ENCODE results near the gene PHF19.

PHF19 gene

DNA sequence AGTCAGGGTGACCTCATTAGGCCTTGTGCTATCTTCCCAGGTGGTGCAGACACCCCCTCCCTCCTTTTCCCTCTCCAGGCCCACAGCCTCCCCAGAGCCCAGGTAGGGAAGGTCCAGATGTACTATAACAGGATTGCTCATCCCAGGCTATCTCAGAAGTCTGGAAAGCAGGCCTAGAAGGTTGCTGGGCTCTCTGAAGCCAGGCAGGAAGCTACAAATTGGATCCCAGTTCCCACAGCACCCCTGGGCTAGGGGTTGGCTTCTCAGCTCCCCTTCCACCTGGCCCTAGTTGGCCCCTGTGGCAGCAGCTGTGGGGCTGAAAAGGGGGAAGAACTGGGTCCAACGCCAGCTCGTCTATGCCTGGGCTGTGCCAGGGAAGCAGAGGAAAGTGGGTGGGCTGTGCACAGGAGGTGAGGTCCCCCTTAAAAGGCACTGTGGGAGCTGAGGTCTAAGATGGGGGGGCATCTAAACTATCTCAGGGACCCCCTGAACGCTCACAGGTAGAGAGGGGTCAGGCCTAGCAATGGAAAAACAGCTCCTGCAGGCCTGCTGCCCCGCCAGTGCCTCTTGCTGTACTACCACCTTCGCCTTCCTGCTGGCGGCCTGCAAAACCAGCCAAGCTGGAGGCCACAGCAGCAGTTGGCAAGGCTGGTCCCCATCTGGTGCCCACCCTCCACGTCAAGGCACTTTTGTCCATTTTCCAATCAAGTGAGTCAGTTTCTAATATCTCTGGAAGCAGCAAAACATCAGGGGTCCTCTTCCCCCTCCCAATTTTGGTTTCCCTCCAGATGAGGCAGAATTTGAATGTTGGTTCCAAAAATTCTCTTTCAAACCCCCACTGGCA, 20.9 kb downstream of the PHF19 start:
- DNase-seq (ENCODE audit: extremely low read depth in 1 of 2, low read depth in 1 of 2) = no peak

- DNase-seq (ENCODE audit: extremely low read depth in 1 of 2, low read depth in 1 of 2) = no peak
Observed at GRCh38 chr9:120854596-120855327, 22.2 kb downstream of the PHF19 start.

GRCh38 chr9:120853198-120853597, 23.8 kb downstream of the PHF19 start:
- DNase-seq (ENCODE audit: extremely low read depth in 1 of 2, low read depth in 1 of 2) = no peak

DNA sequence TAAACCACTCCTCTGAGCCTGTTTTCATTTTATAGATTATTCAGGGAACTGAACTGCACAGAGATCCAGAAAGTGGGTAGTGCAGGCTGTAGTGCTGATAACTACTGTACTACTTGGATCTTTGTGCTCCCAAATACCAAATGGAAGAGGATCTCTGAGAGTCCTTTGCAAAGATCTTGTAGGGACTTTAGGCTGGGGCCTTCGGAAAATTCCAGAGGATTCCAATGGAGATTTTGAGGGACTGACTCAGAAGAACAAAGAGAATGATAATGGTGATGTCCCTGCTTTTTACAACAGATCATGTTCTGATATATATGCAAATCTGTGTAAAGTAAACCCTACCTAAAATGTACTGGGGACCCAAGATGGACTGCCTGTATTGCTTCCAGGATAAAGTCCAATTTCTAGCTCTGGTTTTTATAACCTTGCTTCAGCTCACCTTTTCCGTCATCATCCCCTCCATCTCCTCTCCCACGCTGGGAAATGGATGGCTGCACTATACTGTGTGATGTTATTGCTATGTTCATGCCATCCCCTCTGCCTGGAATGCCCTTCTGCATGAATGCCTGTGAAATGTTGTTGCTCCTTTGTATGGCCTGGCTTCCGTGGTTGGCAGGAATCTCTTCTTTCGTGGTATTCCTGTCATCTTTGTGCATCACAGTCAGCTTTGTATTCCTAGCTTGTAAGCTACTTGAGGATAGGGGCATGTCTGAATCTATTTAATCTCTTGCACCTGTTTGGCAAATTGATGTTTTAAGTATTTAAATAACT, 24.6 kb downstream of the PHF19 start:
- no peak for DNase-seq (ENCODE audit: extremely low read depth in 1 of 2, low read depth in 1 of 2)

- no peak for DNase-seq (ENCODE audit: extremely low read depth in 1 of 2, low read depth in 1 of 2)
Observed at GRCh38 chr9:120851449-120851848, 25.5 kb downstream of the PHF19 start.

GRCh38 chr9:120850315-120850714, 26.7 kb downstream of the PHF19 start:
- DNase-seq (ENCODE audit: extremely low read depth in 1 of 2, low read depth in 1 of 2) = no peak

GRCh38 chr9:120846906-120847305, 30.1 kb downstream of the PHF19 start:
- no peak for DNase-seq (ENCODE audit: extremely low read depth in 1 of 2, low read depth in 1 of 2)

DNA sequence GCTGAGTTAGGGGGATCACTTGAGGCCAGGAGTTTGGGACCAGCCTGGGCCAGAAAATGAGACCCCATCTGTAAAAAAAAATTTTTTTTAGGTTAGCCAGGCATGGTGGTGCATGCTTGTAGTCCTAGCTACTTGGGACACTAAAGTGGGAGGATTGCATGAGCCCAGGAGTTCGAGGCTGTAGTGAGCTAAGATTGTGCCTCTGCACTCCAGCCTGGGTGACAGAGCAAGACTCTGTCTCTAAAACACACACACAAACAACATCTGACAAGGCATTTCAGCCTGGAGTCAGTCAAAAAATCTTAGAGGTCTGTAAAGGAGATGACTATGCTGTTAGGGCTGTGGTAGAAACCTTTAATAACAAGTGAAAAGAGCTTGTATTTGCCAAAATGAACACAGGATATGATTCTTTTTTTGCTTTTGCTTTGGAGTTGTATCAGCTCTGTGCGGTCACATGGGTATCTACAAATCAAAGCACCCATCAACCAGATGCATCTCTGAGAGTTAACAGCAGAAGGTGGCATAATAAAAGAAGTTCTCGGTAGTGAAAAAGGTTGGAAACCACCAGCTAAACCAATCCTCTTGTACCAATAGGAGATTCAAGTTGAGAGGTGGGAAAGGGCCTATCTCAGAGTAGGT, 30.6 kb downstream of the PHF19 start:
- DNase-seq (ENCODE audit: extremely low read depth in 1 of 2, low read depth in 1 of 2) = no peak

DNA sequence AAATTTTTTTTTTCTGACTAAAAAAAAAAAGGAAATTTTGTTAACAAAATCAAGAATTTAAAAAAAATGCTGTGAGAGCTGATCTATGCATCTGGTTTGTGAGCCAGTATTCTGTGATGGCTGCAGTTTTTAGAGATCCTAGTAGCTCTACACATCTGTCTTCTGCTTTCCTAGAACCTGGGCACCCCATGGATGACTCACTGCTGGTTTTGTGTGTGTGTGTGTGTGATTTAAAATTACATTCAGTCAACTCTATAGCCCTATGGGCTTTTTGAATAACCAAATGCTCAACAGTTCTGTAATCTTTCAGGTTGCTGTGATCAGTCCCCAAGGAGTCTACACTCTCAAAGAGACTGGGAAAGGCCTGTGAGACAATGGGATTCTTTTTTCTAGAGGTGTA, 31.7 kb downstream of the PHF19 start:
- DNase-seq (ENCODE audit: extremely low read depth in 1 of 2, low read depth in 1 of 2) = no peak

- peak; percentile 90 to 94 for DNase-seq (ENCODE audit: extremely low read depth in 1 of 2, low read depth in 1 of 2)
Observed at GRCh38 chr9:120842685-120843485, 34.1 kb downstream of the PHF19 start, which contains the start of gene PSMD5. TSS of gene PSMD5 (minus strand) at chr9:120842922. CDS start at chr9:120842909, 13 bp downstream.

DNA sequence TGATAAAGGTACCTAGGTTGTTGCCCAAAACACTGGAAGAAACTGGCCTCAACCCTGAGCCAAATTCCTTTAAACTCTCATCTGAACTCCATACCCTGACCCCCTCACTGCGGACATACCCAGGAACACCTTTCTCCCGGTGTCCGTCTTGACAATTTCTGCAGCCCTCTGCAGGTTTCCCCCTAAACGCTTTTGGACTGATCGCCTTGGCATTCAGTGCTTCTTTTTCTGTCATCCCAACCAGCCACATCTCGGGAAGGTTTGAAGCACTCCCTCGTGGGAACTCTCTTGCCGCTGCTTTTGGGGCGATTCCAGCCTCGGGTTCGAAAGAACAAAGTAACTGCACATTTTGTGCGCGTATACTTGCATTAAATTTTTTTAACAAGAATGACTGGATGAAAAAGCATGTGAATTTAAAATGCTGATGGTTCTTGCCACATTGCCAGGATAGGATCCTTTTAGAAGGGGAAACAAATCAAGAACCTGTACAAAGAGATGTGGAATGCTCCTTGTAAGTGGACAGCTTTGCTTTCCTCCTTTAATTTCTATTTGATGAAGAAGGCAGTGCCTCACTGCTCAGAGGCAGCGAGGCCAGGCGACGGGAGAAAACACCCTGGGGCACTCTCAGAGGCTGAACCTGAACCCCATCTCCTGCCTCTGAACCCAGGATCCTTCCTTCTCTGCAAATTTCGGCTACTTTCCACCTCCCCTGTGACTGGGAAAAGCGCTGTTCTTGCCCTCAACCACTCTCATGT, 34.9 kb downstream of the PHF19 start:
- no peak for DNase-seq (ENCODE audit: extremely low read depth in 1 of 2, low read depth in 1 of 2)

GRCh38 chr9:120839146-120839545, 37.8 kb downstream of the PHF19 start:
- no peak for DNase-seq (ENCODE audit: extremely low read depth in 1 of 2, low read depth in 1 of 2)

DNA sequence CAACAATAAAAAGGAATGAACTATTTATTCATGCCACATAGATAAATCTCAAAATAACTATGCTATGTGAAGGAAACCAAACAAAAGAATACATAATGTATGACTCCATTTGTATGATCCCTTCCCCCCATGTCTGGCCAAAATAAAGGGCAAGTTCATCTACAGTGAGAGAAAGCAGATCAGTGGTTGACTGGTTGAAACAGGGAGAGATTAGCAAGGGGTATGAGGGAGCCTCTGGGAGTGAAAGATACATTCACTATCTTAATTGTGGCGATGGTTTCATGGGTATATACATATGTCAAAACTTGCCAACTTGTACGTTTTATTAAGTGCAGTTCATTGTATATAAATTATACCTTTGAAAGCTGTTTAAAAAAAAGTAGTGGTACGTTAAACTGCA, 39.1 kb downstream of the PHF19 start:
- no peak for DNase-seq (ENCODE audit: extremely low read depth in 1 of 2, low read depth in 1 of 2)

GRCh38 chr9:120833325-120833724, 43.7 kb downstream of the PHF19 start:
- no peak for DNase-seq (ENCODE audit: extremely low read depth in 1 of 2, low read depth in 1 of 2)

- no peak for DNase-seq (ENCODE audit: extremely low read depth in 1 of 2, low read depth in 1 of 2)
Observed at GRCh38 chr9:120832807-120833206, 44.2 kb downstream of the PHF19 start.

GRCh38 chr9:120830865-120831264, 46.1 kb downstream of the PHF19 start:
- no peak for DNase-seq (ENCODE audit: extremely low read depth in 1 of 2, low read depth in 1 of 2)

DNA sequence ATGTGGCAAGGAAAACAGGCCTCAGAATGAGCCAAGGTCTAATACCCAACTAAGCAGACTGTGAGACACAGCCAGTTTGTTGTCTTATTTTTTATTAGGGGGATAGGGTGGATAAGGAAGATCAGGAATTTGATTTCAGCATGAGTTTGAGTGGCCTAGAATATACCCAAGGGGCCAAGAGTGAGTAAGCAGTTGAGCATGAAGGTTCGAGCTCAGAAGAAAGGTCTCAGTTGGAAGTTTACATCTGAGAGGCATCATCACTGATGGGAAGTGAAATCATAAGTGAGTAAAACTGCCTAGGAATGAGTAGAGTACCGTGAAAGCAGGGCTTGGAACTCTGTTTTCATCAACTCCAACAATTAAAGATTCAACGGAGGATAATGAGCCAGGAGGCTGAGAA, 46.8 kb downstream of the PHF19 start:
- DNase-seq (ENCODE audit: extremely low read depth in 1 of 2, low read depth in 1 of 2) = no peak

GRCh38 chr9:120829650-120830049, 47.3 kb downstream of the PHF19 start:
- no peak for DNase-seq (ENCODE audit: extremely low read depth in 1 of 2, low read depth in 1 of 2)

DNA sequence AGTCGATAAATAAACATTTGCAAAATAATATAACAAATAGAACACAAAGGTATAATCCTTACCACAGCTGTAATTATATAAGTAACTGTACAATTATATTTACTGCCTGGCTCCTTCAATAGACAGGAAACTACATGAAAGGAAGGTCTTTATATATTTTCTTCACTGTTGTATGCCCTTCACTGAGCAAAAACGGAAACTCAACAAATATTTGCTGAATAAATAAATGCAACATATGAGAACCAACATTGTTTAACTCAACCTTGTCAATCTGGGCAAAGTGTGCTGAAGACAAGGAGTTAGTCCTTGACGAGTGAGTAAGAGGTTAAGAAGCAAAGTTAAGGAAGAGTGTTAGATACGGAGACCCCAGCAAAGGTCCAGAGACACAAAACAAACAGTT, 56.9 kb downstream of the PHF19 start:
- DNase-seq (ENCODE audit: extremely low read depth in 1 of 2, low read depth in 1 of 2) = no peak

Measured in activated CD8-positive, alpha-beta memory T cell treated with anti-CD3 and anti-CD28 coated beads for 1 hour (primary cell).